NCI-H2196 treated with DMSO at 0.1 percent for 48 hours (cell line): ENCODE measurements around the gene PPARGC1A.

Source experiments
- DNase-seq: peaks from one replicate; lab custom pipeline; 2025; ENCODE audit not compliant: unreplicated experiment; lab: John Stamatoyannopoulos, UW

PPARGC1A gene

DNA sequence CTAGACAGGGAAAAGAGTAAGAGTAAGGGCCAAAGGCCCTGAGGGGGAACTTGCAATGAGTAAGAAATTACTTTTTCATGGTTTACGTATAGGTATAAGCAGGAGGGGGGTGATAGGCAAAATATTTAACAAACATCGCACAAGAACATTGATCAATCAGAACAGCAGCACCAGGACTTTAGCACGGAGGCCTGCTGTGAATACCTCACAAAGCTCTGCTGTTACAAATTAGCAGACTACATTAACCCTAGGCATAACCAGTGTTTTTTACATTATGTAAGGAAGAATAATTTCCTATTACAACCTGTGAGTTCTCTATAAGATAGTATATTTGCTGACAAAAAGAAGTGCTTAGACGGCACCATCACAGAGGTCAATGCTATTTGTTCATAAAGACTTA is 44.9 kb downstream of the PPARGC1A start:
- no peak for DNase-seq

- DNase-seq: no peak
Observed at GRCh38 chr4:23839279-23839678, 50.6 kb downstream of the PPARGC1A start.

GRCh38 chr4:23838607-23839006 is 51.2 kb downstream of the PPARGC1A start:
- DNase-seq: no peak

GRCh38 chr4:23838131-23838530 is 51.7 kb downstream of the PPARGC1A start:
- DNase-seq: no peak

DNA sequence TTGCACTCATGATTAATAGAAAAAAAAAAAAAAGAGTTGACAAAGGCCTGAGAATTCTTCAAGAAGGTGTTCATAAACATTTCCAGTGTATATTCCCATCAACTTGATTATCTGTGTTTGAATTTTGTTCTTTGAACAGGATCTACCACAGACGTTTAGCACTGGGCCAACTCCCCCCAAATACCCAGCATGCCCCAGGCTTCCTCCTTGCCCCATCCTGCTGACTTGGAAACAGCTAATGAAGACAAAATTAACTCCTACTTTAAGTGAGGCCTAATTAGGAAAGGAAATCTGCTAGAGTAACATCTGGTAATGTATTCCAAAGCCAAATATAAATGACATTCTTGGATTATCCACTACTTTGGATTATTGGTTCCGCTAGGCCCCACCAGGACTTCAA is 52.5 kb downstream of the PPARGC1A start:
- no peak for DNase-seq

- DNase-seq: no peak
Observed at GRCh38 chr4:23835774-23836478, 53.9 kb downstream of the PPARGC1A start.

GRCh38 chr4:23828779-23829178 is 61.1 kb downstream of the PPARGC1A start:
- no peak for DNase-seq

DNA sequence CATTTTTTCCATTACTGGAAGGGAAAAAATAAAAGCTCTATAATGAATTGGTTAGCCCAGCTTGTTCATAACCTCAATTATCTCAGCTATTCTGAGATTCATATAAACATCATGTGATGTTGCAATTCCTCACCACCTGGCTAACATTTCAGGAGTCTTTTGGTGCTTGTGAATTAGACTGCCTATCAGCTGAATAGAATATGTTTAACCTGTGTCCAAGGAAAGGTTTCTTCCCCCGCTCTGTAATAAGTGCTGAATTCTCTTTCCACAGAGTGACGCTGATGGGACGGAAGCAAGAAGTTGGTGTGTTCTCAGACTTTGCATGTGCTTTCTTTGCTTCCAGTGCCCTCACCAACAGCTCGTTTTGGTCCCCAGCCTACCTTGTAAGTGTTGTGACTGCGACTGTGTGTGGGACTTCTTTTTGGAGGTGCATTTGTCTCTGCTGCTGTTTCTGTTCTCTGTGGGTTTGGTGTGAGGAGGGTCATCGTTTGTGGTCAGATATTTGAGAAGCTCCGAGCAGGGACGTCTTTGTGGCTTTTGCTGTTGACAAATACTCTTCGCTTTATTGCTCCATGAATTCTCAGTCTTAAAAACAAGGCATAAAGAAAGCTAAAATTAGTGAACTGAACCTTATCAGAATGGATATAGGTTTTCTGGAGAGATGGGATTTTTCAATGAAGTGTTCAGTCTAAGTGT is 61.7 kb downstream of the PPARGC1A start:
- DNase-seq: no peak

GRCh38 chr4:23822181-23822580 is 67.7 kb downstream of the PPARGC1A start:
- DNase-seq: no peak

DNA sequence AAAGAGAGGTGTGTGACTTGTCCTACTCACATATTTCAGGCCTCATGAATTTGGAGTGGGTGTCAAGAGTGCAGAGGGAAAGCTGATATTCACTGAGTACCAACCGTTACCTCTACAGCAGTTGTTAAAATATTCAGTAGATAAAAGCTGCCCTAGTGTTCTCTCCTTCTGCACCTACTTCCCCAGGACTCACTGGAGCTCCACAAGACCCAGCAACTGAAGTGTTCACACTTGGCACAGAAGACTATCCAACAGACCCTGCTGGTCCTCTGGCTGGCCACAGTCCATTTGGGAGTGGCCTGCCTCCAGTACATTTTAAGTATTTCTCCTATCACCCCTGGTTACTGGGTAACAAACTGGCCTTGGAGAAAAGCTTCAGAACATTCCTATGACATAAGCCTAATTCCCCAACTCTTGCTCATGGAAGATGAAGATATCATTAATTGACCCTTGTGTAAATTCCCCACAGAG is 70.8 kb downstream of the PPARGC1A start:
- no peak for DNase-seq

- DNase-seq: no peak
Observed at GRCh38 chr4:23818097-23818885, 71.6 kb downstream of the PPARGC1A start.

DNA sequence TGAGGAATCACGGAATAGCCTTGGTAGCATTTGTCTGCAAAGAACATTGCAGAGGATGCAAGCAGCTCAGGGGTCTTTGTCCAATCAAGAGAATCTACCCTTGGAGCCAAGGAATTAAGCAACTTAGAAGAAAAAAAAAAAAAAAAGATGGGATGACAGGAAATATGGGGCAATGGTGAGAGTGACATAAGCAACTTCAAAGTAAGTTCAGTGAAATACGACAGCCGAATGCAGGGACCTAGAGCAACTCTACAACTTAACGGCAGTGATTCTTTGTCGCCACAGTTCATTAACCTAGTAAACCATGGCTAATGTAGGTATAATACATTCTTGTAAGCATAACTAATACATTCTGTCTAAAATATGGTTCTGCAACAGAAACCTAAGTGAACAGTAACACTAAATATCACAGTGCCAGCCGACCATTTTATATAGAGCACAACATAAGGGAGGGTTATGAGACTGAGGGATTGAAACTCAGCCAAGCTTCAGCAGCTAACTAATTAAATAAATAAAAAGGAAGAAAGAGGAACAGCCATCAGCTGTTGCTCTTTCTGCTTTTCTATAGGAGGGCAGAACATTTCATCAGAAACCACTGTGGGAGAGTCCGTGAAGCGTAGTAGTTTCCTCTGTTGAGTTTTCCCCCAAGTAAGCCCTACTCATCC is 74.7 kb downstream of the PPARGC1A start:
- no peak for DNase-seq

DNA sequence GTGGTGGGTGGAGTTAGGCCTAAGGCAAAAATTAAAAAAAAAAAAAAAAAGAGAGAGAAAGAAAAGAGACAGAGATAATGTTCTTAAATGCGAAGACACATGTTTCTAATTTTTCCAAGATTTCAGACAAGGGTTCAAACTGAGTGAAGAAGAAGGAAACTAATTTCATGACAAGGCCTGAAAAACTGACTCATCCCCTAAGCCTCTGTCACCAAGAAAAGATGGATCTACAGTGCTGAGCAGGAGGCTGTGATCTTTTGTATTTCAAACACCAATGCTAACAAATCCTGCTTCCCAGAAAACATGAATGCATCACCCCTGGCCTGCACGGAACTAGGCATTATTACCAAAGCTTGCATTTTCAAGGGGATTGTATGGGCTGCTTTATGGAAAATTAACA is 75.3 kb downstream of the PPARGC1A start:
- DNase-seq: no peak

- no peak for DNase-seq
Observed at GRCh38 chr4:23811161-23811560, 78.7 kb downstream of the PPARGC1A start.

- no peak for DNase-seq
Observed at GRCh38 chr4:23805450-23805851, 84.4 kb downstream of the PPARGC1A start.

GRCh38 chr4:23789762-23790161 is 100.1 kb downstream of the PPARGC1A start:
- no peak for DNase-seq

DNA sequence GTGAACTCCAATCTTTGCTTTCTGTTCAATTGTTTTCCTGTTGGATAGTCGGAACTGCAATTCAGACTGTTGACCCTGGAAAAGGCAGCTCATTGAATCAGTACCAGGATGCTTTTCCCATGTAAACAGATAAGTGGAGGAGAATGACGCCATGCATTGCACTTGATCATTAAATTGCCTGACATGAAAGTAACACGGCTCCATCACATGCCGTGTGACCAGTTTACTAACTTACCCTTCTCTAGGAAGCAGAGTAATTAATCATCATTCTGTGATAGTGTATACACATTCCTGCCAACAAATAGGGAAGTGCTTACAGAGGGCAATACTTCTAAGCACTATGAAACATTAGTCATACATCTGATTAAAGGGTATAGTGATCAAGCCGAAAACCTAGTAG is 101.4 kb downstream of the PPARGC1A start:
- DNase-seq: no peak

DNA sequence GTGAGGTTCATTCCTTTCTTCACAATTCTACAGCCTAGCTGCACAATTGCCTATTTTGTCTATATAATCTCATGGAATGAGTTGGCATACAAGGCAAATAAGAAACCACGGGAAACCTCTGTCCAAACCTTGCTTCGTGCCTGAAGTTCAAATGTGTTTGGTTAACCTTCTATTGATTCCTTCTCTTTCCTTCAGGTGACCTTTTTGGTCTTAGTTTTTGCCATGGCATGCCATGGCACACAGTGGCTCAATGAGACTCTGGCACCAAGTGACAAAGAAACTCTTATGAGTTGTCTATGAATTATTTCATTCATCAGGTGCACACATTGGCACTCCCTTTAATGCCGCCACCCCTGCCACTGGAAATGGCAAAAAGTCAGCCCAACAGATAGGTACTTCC is 101.8 kb downstream of the PPARGC1A start:
- DNase-seq: no peak

GRCh38 chr4:23782778-23783437 is 106.9 kb downstream of the PPARGC1A start:
- no peak for DNase-seq

DNA sequence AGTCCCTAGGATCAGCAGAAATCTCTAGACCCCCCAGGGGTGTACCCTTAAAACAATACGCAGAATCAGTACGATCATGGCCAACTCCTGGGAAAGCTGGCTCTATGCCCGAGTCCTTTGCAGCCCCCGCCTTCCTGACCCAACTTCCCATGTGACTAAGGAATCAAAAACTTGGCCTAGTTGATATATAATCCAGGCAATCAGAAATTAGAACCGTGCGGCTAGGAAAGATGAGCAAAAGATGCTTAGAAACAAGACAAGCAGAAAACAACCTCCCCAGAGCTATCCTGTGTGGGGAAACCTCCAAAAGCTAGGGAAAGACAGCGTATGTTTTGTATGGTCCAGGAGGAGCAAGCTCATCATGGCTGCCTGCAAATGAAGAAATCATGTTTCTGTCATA is 110.0 kb downstream of the PPARGC1A start:
- no peak for DNase-seq

- no peak for DNase-seq
Observed at GRCh38 chr4:23779422-23779821, 110.4 kb downstream of the PPARGC1A start.
